Stomach (tissue), 9 donors: ENCODE measurements around the gene COL23A1. TPM values are rescaled to one million over a fixed set of nuclear protein-coding genes. Genes with fewer than 3 reads are reported as not detected.

Experiments used
- DNase-seq, 2 donors: peaks; one replicate each; pipeline versions ENCODE4 v3.0.0 to v3.0.0-alpha.2; 2013 to 2019
- H3K27ac ChIP-seq, 5 donors: fragments of 200-600 bp in 4 of 5; sonication (generic) in 4 of 5; one replicate each; pipeline ENCODE4 v1.5.1; 2013 to 2019; ENCODE audit warnings: mild to moderate bottlenecking in 1 of 5, moderate library complexity in 1 of 5
- H3K27me3 ChIP-seq, 3 donors: fragments of 200-600 bp; sonication (generic); one replicate each; pipeline ENCODE4 v1.5.1; 2017 to 2019; ENCODE audit warnings: mixed run types in 1 of 3
- H3K36me3 ChIP-seq, 4 donors: fragments of 200-600 bp; sonication (generic); 1 replicate in 3 of 4; 2 replicates in 1 of 4; pipeline ENCODE4 v1.5.1; 2016 to 2019
- H3K4me1 ChIP-seq, 4 donors: fragments of 200-600 bp; sonication (generic); one replicate each; pipeline ENCODE4 v1.5.1; 2016 to 2019
- H3K4me3 ChIP-seq, 4 donors: fragments of 200-600 bp; sonication (generic) in 3 of 4; one replicate each; pipeline ENCODE4 v1.5.1; 2016 to 2019; ENCODE audit warnings: mild to moderate bottlenecking in 1 of 4
- H3K9me3 ChIP-seq, 4 donors: fragments of 200-600 bp; sonication (generic); one replicate each; pipeline ENCODE4 v1.5.1; 2016 to 2019
- CTCF ChIP-seq, 7 experiments: fragments of 450-650 bp in 4 of 7; fragments of 200-600 bp in 3 of 7; sonication (generic) in 3 of 7; IDR thresholded peaks; one replicate each; pipeline ENCODE4 v1.5.1; 2016 to 2019; ENCODE audit warnings: antibody characterized with exemption in 7 of 7, control low read depth in 2 of 7, mild to moderate bottlenecking in 1 of 7
- EP300 ChIP-seq: sonication (generic); formaldehyde crosslinking; IDR thresholded peaks from one replicate; pipeline ENCODE4 v1.6.1; 2017; ENCODE audit warnings: antibody characterized with exemption
- POLR2A ChIP-seq, 4 donors: fragments of 450-650 bp; IDR thresholded peaks; one replicate each; pipeline ENCODE4 v1.6.1; 2016; ENCODE audit warnings: antibody characterized with exemption in 4 of 4, control low read depth in 2 of 4, mild to moderate bottlenecking in 1 of 4, moderate library complexity in 1 of 4
- POLR2AphosphoS5 ChIP-seq, 3 donors: sonication (generic); formaldehyde crosslinking; IDR thresholded peaks; one replicate each; pipeline ENCODE4 v1.6.1; 2016; ENCODE audit warnings: antibody characterized with exemption in 3 of 3
- WGBS, 5 donors: extraction: QIAGEN DNeasy Blood & Tissue Kit in 3 of 5; methylation state at CpG; one replicate each; pipeline versions ENCODE4 v1.1.5 to v1.1.7; 2013 to 2018; 5-methylcytosine and 5-hydroxymethylcytosine counted together
- intact Hi-C: fragments of 100-400 bp; cut with DNase I; formaldehyde crosslinking; loops from one replicate; pipeline ENCODE4 v1.15.1; 2023; ENCODE audit warnings: low total_unique reads
- polyA plus RNA-seq, 3 donors: library from polyadenylated mRNA; stranded (reverse); fragments of 200-250 nt; gene quantifications; one replicate each; pipeline ENCODE4 v1.2.3, GENCODE V29; 2013
- total RNA-seq, 5 donors: library from RNA; depleted of rRNA; stranded (reverse); fragments of >200 nt; gene quantifications; one replicate each; pipeline versions ENCODE4 v1.1.0 to v1.2.3, GENCODE V29; 2014 to 2016
- donor health status: healthy with polysubstance abuse.
- donor health status: Bipolar disorder and iron deficiency.
- donor health status: healthy.

COL23A1 gene
- total and polyA plus RNA-seq, 8 donors = under 0.01 to 7.0 (median 1.4) TPM

- intact Hi-C loops = no loop called here
- H3K27me3 ChIP-seq = peaks cover 0 to 35% (median 0%) of the 10 kb centered on the region in 3 donors
- H3K36me3 ChIP-seq = no peaks in the 10 kb centered on the region
- no peak overlapping the region for H3K27ac ChIP-seq
- no peak for TF ChIP-seq POLR2A (IDR thresholded peaks at IDR 0.05)
- TF ChIP-seq EP300 = no peak
- no peak for TF ChIP-seq CTCF (IDR thresholded peaks at IDR 0.05)
- TF ChIP-seq POLR2AphosphoS5 (IDR thresholded peaks at IDR 0.05) = no peak
- no peaks in the 10 kb centered on the region for H3K9me3 ChIP-seq
- WGBS, 5 donors = 72 to 91% (median 87%) methylated on average over 3 of the region's 3 CpGs
- H3K4me1 ChIP-seq = peaks cover 0 to 9% (median 0%) of the 10 kb centered on the region in 4 donors
- H3K4me3 ChIP-seq = no peak overlapping the region
- DNase-seq = no peak
Measured at GRCh38 chr5:178292826-178293205, 297.4 kb downstream of the COL23A1 start.

GRCh38 chr5:178291969-178292825, 298.0 kb downstream of the COL23A1 start:
- H3K9me3 ChIP-seq = no peaks in the 10 kb centered on the region
- intact Hi-C loops = no loop called here
- DNase-seq = no peak
- H3K4me3 ChIP-seq = no peak overlapping the region
- H3K27me3 ChIP-seq = peaks cover 0 to 40% (median 0%) of the 10 kb centered on the region in 3 donors
- H3K27ac ChIP-seq = no peak overlapping the region
- 78 to 88% (median 86%) methylated on average over 15 of the region's 15 CpGs for WGBS, 5 donors
- TF ChIP-seq CTCF (IDR thresholded peaks at IDR 0.05) (no peak), POLR2AphosphoS5 (IDR thresholded peaks at IDR 0.05) (no peak), EP300 (no peak), POLR2A (IDR thresholded peaks at IDR 0.05) (no peak)
- no peaks in the 10 kb centered on the region for H3K36me3 ChIP-seq
- peaks cover 0 to 9% (median 0%) of the 10 kb centered on the region in 4 donors for H3K4me1 ChIP-seq

- no peak overlapping the region for H3K27ac ChIP-seq
- H3K27me3 ChIP-seq = peaks cover 0 to 40% (median 0%) of the 10 kb centered on the region in 3 donors
- no peak for TF ChIP-seq CTCF (IDR thresholded peaks at IDR 0.05)
- no peak for TF ChIP-seq POLR2A (IDR thresholded peaks at IDR 0.05)
- TF ChIP-seq EP300 = no peak
- TF ChIP-seq POLR2AphosphoS5 (IDR thresholded peaks at IDR 0.05) = no peak
- no peak for DNase-seq
- no peaks in the 10 kb centered on the region for H3K9me3 ChIP-seq
- WGBS, 5 donors = 62 to 78% (median 76%) methylated on average over 10 to 13 of the region's 13 CpGs
- no peak overlapping the region for H3K4me3 ChIP-seq
- H3K36me3 ChIP-seq = no peaks in the 10 kb centered on the region
- peaks cover 0 to 9% (median 0%) of the 10 kb centered on the region in 4 donors for H3K4me1 ChIP-seq
- intact Hi-C loops = no loop called here
Measured at GRCh38 chr5:178291161-178291561, 299.0 kb downstream of the COL23A1 start.

GRCh38 chr5:178290376-178290775, 299.8 kb downstream of the COL23A1 start:
- TF ChIP-seq EP300 (no peak), CTCF (IDR thresholded peaks at IDR 0.05) (no peak), POLR2AphosphoS5 (IDR thresholded peaks at IDR 0.05) (no peak), POLR2A (IDR thresholded peaks at IDR 0.05) (no peak)
- H3K27ac ChIP-seq = no peak overlapping the region
- H3K4me3 ChIP-seq = no peak overlapping the region
- no peaks in the 10 kb centered on the region for H3K9me3 ChIP-seq
- intact Hi-C loops = no loop called here
- H3K27me3 ChIP-seq = peaks cover 0 to 40% (median 0%) of the 10 kb centered on the region in 3 donors
- peaks cover 0 to 9% (median 0%) of the 10 kb centered on the region in 4 donors for H3K4me1 ChIP-seq
- no peaks in the 10 kb centered on the region for H3K36me3 ChIP-seq
- WGBS, 5 donors = 83 to 97% (median 90%) methylated on average over 6 to 7 of the region's 7 CpGs
- no peak for DNase-seq
